IMR-90 (cell line): ENCODE measurements around the gene PCA3. TPM values are rescaled to one million over a fixed set of nuclear protein-coding genes. Genes with fewer than 3 reads are reported as not detected.

Experiments
- ATAC-seq: fragments of 200-7000 bp; cut with Tn5 transposase; 2 replicates; pipeline ENCODE4 v1.9.1; 2020; ENCODE audit warnings: low read depth, mild to moderate bottlenecking, moderate library complexity
- BruUV-seq: library from RNA; stranded (reverse); fragments of 400-500 nt; replicated peaks from 2 replicates; lab custom pipeline; 2021; lab: Mats Ljungman, UMichigan
- CTCF ChIA-PET: fragments of 300-600 bp; formaldehyde crosslinking; extraction: SDS; loops from one replicate; lab custom pipeline; 2021; ENCODE audit warnings: antibody characterized with exemption; lab: Yijun Ruan, JAX
- POLR2A ChIA-PET: fragments of 300-600 bp; sonication (Branson Sonifier 250); formaldehyde crosslinking; loops from one replicate; lab custom pipeline; 2022; ENCODE audit warnings: antibody characterized with exemption; ENCODE audit not compliant: unreplicated experiment; lab: Charles Lee
- DNase-seq: peaks from one replicate; pipeline ENCODE4 v3.0.0; 2013
- H2AFZ ChIP-seq: replicated peaks from 2 replicates; pipeline ENCODE3; 2013; ENCODE audit warnings: low read length, mild to moderate bottlenecking; ENCODE audit not compliant: poor library complexity
- H2AK5ac ChIP-seq: 2 replicates; pipeline ENCODE4 v1.6.1; 2013; ENCODE audit warnings: low read depth, low read length, inconsistent platforms
- H2AK9ac ChIP-seq: replicated peaks from 2 replicates; pipeline ENCODE3; 2013; ENCODE audit warnings: mild to moderate bottlenecking, low read depth, low read length, moderate library complexity; ENCODE audit not compliant: poor library complexity
- H2BK120ac ChIP-seq: 2 replicates; pipeline ENCODE4 v1.6.1; 2013; ENCODE audit warnings: low read depth, low read length, inconsistent platforms
- H2BK15ac ChIP-seq: 3 replicates; pipeline ENCODE4 v1.6.1; 2013; ENCODE audit warnings: low read depth, low read length, inconsistent platforms
- H2BK20ac ChIP-seq: 2 replicates; pipeline ENCODE4 v1.6.1; 2013; ENCODE audit warnings: low read depth, mild to moderate bottlenecking, inconsistent platforms, low read length, moderate library complexity
- H2BK5ac ChIP-seq: 2 replicates; pipeline ENCODE4 v1.6.1; 2013; ENCODE audit warnings: mild to moderate bottlenecking, low read depth, low read length, inconsistent platforms; ENCODE audit not compliant: poor library complexity, severe bottlenecking
- H3K14ac ChIP-seq: replicated peaks from 2 replicates; pipeline ENCODE4 v1.6.1; 2013; ENCODE audit warnings: low read depth, low read length, inconsistent platforms
- H3K18ac ChIP-seq: 2 replicates; pipeline ENCODE4 v1.6.1; 2013; ENCODE audit warnings: low read depth, low read length, control low read depth
- H3K23ac ChIP-seq: 2 replicates; pipeline ENCODE4 v1.6.1; 2013; ENCODE audit warnings: low read depth, low read length, inconsistent platforms
- H3K27ac ChIP-seq: 2 replicates; pipeline ENCODE4 v1.5.1; 2013; ENCODE audit warnings: mild to moderate bottlenecking, control low read depth, low read length; ENCODE audit not compliant: insufficient read depth
- H3K27me3 ChIP-seq: 2 replicates; pipeline ENCODE4 v1.6.1; 2013; ENCODE audit warnings: low read length; ENCODE audit not compliant: control insufficient read depth, insufficient read depth
- H3K36me3 ChIP-seq: 2 replicates; pipeline ENCODE4 v1.6.1; 2013; ENCODE audit warnings: low read length, mixed read lengths; ENCODE audit not compliant: control insufficient read depth, insufficient read depth
- H3K4ac ChIP-seq: 2 replicates; pipeline ENCODE4 v1.6.1; 2013; ENCODE audit warnings: low read depth, low read length, inconsistent platforms
- H3K4me1 ChIP-seq: 2 replicates; pipeline ENCODE4 v1.6.1; 2013; ENCODE audit warnings: low read length, mixed read lengths; ENCODE audit not compliant: control insufficient read depth, insufficient read depth
- H3K4me2 ChIP-seq: 2 replicates; pipeline ENCODE4 v1.6.1; 2013; ENCODE audit warnings: low read depth, mild to moderate bottlenecking, control low read depth, low read length, moderate library complexity
- H3K4me3 ChIP-seq: 2 replicates; pipeline ENCODE4 v1.5.1; 2013; ENCODE audit warnings: low read depth, mild to moderate bottlenecking, control low read depth, low read length, moderate library complexity; ENCODE audit not compliant: insufficient read depth
- H3K56ac ChIP-seq: 2 replicates; pipeline ENCODE4 v1.6.1; 2013; ENCODE audit warnings: low read length, inconsistent platforms; ENCODE audit not compliant: insufficient read depth; ENCODE audit errors: extremely low read depth
- H3K79me1 ChIP-seq, 2 experiments: 2 replicates each; pipeline ENCODE4 v1.6.1; 2013; ENCODE audit warnings: low read length in 2 of 2, inconsistent platforms in 1 of 2, low read depth in 1 of 2
- H3K9ac ChIP-seq: 2 replicates; pipeline ENCODE4 v1.6.1; 2013; ENCODE audit warnings: low read depth, low read length, control low read depth
- H3K9me1 ChIP-seq: 2 replicates; pipeline ENCODE4 v1.6.1; 2013; ENCODE audit warnings: low read length, inconsistent platforms; ENCODE audit not compliant: insufficient read depth
- H3K9me3 ChIP-seq: 2 replicates; pipeline ENCODE4 v1.6.1; 2013; ENCODE audit warnings: low read length; ENCODE audit not compliant: control insufficient read depth, insufficient read depth
- H4K20me1 ChIP-seq: 2 replicates; pipeline ENCODE4 v1.6.1; 2013; ENCODE audit warnings: low read length, inconsistent platforms; ENCODE audit not compliant: insufficient read depth
- H4K5ac ChIP-seq: 2 replicates; pipeline ENCODE4 v1.6.1; 2013; ENCODE audit warnings: mild to moderate bottlenecking, low read depth, low read length, control low read depth
- H4K8ac ChIP-seq, 2 experiments: 2 replicates each; pipeline ENCODE4 v1.6.1; 2013; ENCODE audit warnings: low read depth in 2 of 2, low read length in 2 of 2, control low read depth in 1 of 2, inconsistent platforms in 1 of 2
- H4K91ac ChIP-seq: 2 replicates; pipeline ENCODE4 v1.6.1; 2013; ENCODE audit warnings: low read depth, low read length, inconsistent platforms; ENCODE audit not compliant: insufficient read depth
- MAFK ChIP-seq: IDR thresholded peaks from 2 replicates; pipeline ENCODE4 v1.6.1; 2012; ENCODE audit warnings: low read depth, low read length, improper control_type of control experiment
- RCOR1 ChIP-seq: IDR thresholded peaks from 2 replicates; pipeline ENCODE4 v1.6.1; 2012; ENCODE audit warnings: mild to moderate bottlenecking, low read length, improper control_type of control experiment; ENCODE audit not compliant: insufficient replicate concordance
- WGBS, 2 experiments: methylation state at CpG; one replicate each; pipeline versions ENCODE4 v1.1.5 to v1.1.7; 2013; ENCODE audit warnings: missing lambda C conversion rate in 2 of 2; ENCODE audit not compliant: insufficient read length in 1 of 2; ENCODE audit errors: extremely low coverage in 2 of 2; 5-methylcytosine and 5-hydroxymethylcytosine counted together
- dilution Hi-C: fragments of 300-500 bp; cut with HindIII; formaldehyde crosslinking; loops from one replicate; pipeline ENCODE4 v1.14.3; 2018; ENCODE audit warnings: low sequenced_read_pairs; ENCODE audit not compliant: unreplicated experiment
- in situ Hi-C: fragments of 300-500 bp; cut with MboI; formaldehyde crosslinking; loops from 3 replicates; pipeline ENCODE4 v1.14.3; 2019; ENCODE audit warnings: low sequenced_read_pairs, inconsistent platforms, mixed read lengths
- intact Hi-C: fragments of 100-400 bp; cut with micrococcal nuclease; formaldehyde crosslinking; loops from 2 replicates; pipeline ENCODE4 v1.10.0; 2022
- polyA plus RNA-seq, 3 experiments: library from polyadenylated mRNA; depleted of rRNA; stranded (reverse); fragments of >200 nt; gene quantifications; 2 replicates each; pipeline ENCODE4 v1.2.3, GENCODE V29; 2012; ENCODE audit warnings: low replicate concordance in 1 of 3
- total RNA-seq: library from RNA; depleted of rRNA; stranded (reverse); fragments of >200 nt; gene quantifications from 2 replicates; pipeline ENCODE4 v1.2.3, GENCODE V29; 2012

PCA3 gene
- total and polyA plus RNA-seq, 2 of the 4 experiments (the other 2 are of a cell fraction): not detected

GRCh38 chr9:76759732-76760131 lies 4.5 kb upstream of the PCA3 start:
- no peak overlapping the region for H3K4ac ChIP-seq
- H3K79me1 ChIP-seq: no peaks in the 10 kb centered on the region
- no peak overlapping the region for H3K27ac ChIP-seq
- H3K14ac ChIP-seq: no peak overlapping the region
- no peak overlapping the region for H4K8ac ChIP-seq
- TF ChIP-seq RCOR1 (no peak), MAFK (no peak)
- H3K4me3 ChIP-seq: no peak overlapping the region
- H2BK120ac ChIP-seq: no peak overlapping the region
- ChIA-PET POLR2A (no interaction called here), CTCF (no interaction called here)
- H3K56ac ChIP-seq: no peak overlapping the region
- DNase-seq (no peak), ATAC-seq (no peak)
- no peaks in the 10 kb centered on the region for H3K36me3 ChIP-seq
- no peak overlapping the region for H2AFZ ChIP-seq
- H2BK15ac ChIP-seq: no peak overlapping the region
- H3K4me2 ChIP-seq: no peak overlapping the region
- no peak overlapping the region for H4K91ac ChIP-seq
- dilution Hi-C loops (no loop called here), in situ Hi-C loops (no loop called here), intact Hi-C loops (loop anchor here (2.0 kb wide), 1 partner anchor 229 kb away; no protein-coding TSS in a partner anchor)
- H2BK20ac ChIP-seq: no peak overlapping the region
- H3K23ac ChIP-seq: no peak overlapping the region
- H2AK9ac ChIP-seq: no peak overlapping the region
- 70% methylated on average over 2 of the region's 6 CpGs; no CpG with 5 or more reads in 1 of the 2 experiments for WGBS, 2 experiments
- H3K27me3 ChIP-seq: peaks cover 5% of the 10 kb centered on the region
- H3K9me3 ChIP-seq: no peaks in the 10 kb centered on the region
- no peak overlapping the region for H2AK5ac ChIP-seq
- no peaks in the 10 kb centered on the region for H3K4me1 ChIP-seq
- no TSS peak for BruUV-seq
- H2BK5ac ChIP-seq: no peak overlapping the region
- no peak overlapping the region for H3K18ac ChIP-seq
- H3K9me1 ChIP-seq: no peaks in the 10 kb centered on the region
- no peaks in the 10 kb centered on the region for H4K20me1 ChIP-seq
- H3K9ac ChIP-seq: no peak overlapping the region
- H4K5ac ChIP-seq: no peak overlapping the region
